GM18951 (cell line): ENCODE measurements around the gene NPPA.

ENCODE experiments used
- POLR2A ChIP-seq: IDR thresholded peaks from 4 replicates; pipeline ENCODE4 v1.6.1; 2011; ENCODE audit warnings: mild to moderate bottlenecking; ENCODE audit not compliant: insufficient read length, insufficient read depth; ENCODE audit errors: extremely low read depth
- in situ Hi-C: fragments of 300-500 bp; cut with MboI; formaldehyde crosslinking; loops from one replicate; pipeline ENCODE4 v1.12.0; 2022; ENCODE audit warnings: low sequenced_read_pairs, mixed read lengths, inconsistent platforms; ENCODE audit not compliant: unreplicated experiment

Gene NPPA

GRCh38 chr1:11842154-11843041, 5.2 kb downstream of the NPPA start:
- TF ChIP-seq POLR2A, result no peak
- in situ Hi-C loops, result loop anchor here (5.0 kb wide), 1 partner anchor 45 kb away; no protein-coding TSS in a partner anchor

GRCh38 chr1:11841245-11842153, 6.1 kb downstream of the NPPA start:
- no peak for TF ChIP-seq POLR2A
- in situ Hi-C loops, result loop anchor here (5.0 kb wide), 1 partner anchor 46 kb away; no protein-coding TSS in a partner anchor

DNA sequence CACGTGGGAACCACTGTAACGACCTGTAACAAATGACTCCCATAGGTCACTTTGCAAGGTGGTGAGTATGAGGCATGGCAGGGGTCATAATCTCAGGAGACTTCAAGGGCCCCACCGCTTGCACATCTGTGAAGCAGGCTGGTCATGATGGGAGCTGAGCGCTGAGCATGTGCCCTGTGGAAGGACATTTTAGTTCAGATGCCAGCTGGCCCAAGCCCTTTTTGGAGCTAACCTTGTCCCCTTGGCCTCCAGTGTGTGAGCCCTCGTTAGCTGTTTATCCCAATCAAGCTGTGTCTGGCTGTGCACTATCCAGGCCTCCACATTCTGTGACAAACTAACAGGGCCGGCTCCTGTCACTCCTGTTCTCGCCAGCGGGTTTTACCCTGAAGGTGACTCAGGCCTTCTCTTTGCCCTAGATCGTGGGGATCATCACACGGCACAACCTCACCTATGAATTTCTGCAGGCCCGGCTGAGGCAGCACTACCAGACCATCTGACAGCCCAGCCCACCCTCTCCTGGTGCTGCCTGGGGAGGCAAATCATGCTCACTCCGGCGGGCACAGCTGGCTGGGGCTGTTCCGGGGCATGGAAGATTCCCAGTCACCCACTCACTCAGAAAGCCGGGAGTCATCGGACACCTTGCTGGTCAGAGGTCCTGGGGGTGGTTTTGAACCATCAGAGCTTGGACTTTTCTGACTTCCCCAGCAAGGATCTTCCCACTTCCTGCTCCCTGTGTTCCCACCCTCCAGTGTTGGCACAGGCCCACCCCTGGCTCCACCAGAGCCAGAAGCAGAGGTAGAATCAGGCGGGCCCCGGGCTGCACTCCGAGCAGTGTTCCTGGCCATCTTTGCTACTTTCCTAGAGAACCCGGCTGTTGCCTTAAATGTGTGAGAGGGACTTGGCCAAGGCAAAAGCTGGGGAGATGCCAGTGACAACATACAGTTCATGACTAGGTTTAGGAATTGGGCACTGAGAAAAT, 7.6 kb downstream of the NPPA start:
- TF ChIP-seq POLR2A, result no peak
- in situ Hi-C loops, result loop anchor here (5.0 kb wide), 1 partner anchor 47 kb away; no protein-coding TSS in a partner anchor

DNA sequence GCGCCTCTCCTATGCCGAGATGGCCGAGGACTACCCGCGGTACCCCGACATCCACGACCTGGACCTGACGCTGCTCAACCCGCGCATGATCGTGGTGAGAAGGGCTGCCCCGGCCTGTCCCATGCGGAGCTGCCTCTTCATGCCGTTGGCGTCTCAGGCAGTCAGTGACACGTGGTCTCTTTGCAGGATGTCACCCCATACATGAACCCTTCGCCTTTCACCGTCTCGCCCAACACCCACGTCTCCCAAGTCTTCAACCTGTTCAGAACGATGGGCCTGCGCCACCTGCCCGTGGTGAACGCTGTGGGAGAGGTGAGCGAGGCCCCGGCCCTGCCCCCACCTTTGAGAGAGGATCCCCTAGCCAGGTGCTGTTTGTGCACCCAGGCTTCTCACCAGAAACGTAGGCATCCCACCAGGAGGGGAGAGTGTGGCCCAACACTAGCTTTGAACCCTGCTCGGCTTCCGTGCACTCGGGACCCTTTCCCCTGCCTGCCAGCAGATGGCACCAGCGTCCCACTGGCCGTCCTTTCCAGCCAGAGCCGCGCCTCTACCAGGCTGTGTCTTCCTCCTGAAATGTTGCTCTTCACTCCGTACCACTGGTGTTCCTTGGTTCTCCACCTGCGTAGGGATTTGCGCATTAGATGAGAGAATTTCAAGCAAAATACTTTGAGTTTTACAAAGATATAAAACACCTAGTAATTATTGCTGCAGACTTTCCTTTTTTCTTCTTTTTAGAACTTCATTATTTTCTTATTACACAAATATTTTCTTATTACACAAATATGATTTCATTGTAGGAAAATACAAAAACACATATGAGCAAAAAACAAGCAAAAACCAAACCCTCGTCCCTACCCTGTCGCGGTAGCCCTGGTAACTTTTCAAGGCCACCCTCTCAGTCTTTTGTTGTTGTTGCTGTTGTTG, 9.0 kb downstream of the NPPA start:
- in situ Hi-C loops, result no loop called here
- no peak for TF ChIP-seq POLR2A

GRCh38 chr1:11837767-11838348, 9.7 kb downstream of the NPPA start:
- in situ Hi-C loops, result no loop called here
- no peak for TF ChIP-seq POLR2A

DNA sequence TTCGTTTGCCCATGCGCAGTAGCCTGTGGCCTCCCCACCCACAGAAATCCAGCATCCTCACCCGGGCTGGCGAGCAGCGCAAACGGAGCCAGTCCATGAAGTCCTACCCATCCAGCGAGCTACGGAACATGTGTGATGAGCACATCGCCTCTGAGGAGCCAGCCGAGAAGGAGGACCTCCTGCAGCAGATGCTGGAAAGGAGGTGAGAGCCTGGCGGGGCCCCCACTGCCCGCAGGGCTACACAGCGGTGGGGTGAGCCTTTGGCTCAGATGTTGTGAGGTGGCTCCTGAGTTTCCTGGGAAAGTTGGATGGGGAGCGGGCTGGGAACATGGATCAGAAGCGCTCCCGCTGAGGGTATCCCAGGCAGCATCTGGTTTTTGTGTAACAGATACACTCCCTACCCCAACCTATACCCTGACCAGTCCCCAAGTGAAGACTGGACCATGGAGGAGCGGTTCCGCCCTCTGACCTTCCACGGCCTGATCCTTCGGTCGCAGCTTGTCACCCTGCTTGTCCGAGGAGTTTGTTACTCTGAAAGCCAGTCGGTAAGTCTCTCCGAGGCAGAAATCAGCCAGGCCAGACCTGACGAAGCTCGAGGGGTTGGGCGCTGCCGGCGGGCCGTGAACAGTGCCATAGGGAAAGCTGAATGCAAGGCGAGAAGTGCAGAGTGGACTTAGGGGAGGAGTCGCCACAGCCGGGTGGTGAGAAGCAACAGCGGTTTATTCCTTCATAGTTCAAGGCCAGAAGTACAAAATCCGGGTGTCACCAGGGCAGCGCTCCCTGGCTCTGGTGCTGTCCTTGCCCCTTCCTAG, 10.4 kb downstream of the NPPA start:
- in situ Hi-C loops, result no loop called here
- no peak for TF ChIP-seq POLR2A

DNA sequence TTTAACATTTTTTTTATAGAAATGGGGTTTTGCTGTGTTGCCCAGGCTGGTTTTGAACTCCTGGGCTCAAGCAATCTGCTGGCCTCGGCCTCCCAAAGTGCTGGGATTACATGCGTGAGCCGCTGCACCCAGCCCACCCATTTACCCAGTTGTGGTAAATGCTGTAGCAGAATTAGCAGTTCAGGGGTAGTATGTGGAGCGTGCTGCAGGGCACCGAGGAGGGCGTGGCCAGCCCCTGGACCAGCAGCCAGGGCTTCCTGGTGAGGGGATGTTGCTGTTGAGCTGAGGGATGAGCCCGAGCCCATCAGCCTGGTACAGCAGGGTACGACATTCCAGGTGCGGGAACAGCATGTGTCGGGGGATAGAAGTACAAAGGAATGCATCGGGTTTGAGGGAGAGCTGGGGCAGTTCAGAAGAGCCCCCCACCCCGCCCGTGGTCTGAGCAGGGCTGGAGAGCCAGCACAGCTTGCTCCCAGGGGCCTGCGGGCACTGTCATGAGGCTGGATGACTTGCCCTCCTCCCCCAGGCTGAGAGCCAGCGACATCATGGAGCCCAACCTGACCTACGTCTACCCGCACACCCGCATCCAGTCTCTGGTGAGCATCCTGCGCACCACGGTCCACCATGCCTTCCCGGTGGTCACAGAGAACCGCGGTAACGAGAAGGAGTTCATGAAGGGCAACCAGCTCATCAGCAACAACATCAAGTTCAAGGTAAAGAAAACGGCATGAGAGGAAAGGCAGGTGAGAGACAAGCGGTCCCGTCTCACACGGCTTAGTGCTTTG, 11.9 kb downstream of the NPPA start:
- no peak for TF ChIP-seq POLR2A
- in situ Hi-C loops, result no loop called here

- no peak for TF ChIP-seq POLR2A
- in situ Hi-C loops, result no loop called here
Measured at GRCh38 chr1:11833900-11834299, 13.7 kb downstream of the NPPA start.

DNA sequence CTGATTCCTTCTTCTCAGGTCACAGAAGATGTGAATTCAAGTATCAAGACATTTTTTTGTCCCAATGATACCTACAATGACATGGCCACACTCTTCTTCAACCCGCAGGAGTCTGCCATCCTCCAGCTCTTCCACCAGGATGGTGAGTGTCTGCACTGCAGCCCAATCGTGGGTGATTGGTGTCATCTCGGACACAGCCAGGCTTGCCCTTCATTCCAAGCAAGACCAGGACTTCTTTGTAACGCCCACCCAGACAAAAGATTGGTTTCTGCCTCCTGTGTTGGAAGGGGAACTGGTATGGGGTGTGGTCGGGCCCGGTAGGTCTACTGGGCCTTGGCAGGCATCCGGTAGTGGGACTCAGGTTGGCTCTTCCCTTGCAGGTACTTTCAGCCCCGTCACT, 14.1 kb downstream of the NPPA start:
- no peak for TF ChIP-seq POLR2A
- in situ Hi-C loops, result no loop called here

DNA sequence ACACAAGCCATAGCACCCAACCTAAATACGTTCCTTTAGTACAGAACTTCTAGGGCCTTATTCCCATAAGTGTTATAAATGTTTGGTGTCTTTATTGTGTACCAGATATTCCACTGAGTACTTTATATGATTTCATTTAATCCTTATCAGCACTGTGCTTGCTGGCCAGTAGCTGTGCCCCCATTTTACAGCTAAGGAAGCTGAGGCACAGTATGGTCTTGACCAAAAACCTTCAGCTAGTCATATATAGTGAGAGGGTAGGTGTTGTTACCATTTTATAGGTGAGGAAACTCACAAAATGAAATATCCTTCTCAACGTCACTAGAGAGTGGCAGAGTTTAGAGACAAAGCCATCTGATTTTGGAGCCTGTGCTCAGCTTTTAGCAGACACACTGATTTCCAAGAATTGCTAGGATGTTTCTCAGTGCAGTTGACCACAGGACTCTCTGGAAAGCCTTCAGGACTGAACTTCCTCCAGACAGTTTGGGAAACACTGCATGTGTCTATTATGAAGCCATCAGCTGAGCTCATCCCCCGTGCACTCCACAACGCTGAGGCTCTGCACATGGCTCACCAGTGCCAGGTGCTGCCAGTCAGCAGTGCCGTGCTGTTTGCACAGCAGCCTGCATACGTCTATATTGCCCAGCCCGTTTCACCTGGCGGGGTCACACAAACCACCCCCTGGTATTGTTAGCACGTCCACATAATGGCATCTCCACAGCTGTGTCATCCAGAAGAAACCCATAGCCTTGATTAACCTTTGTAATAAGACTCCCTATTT, 15.4 kb downstream of the NPPA start:
- no peak for TF ChIP-seq POLR2A
- in situ Hi-C loops, result no loop called here
